ENCODE results near the gene FAH. TPM values are rescaled to one million over a fixed set of nuclear protein-coding genes. Genes with fewer than 3 reads are reported as not detected.

Gene FAH
- total RNA-seq, 1 experiment from 2014 or later: 21.5 TPM

DNA sequence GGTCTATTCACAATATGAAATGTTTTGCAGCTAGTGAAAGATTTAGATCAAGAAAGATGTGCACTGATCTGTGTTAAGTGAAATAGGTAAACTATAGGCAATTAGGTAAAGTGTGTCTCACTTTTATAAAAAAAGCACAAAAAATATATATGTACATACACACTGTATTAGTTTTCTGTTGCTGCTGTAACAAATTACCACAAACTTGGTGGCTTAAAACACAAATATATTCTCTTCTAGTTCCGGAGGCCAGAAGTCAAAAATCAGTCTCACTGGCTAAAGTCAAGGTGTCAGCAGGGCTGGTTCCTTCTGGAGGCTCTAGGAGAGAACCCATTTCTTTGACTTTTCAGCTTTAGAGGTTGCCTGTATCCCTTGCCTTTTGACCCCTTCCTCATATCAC is 11.1 kb downstream of the FAH start:
- H3K27me3 ChIP-seq (ENCODE audit: insufficient read depth, low read length): no peaks in the 10 kb centered on the region
- H3K27ac ChIP-seq (ENCODE audit: insufficient read length, low read depth, low read length): no peak overlapping the region
- no peak overlapping the region for H2BK120ac ChIP-seq (ENCODE audit: low read depth, low read length, poor library complexity, severe bottlenecking)
- no peak overlapping the region for H3K56ac ChIP-seq (ENCODE audit: insufficient read length, low read depth, low read length)
- H3K23ac ChIP-seq (ENCODE audit: insufficient read length, low read depth, low read length): no peak overlapping the region
- no peak overlapping the region for H2BK15ac ChIP-seq (ENCODE audit: low read depth, low read length)
- no peak for TF ChIP-seq CTCF (conservative IDR thresholded peaks at IDR 0.05)
- no peak overlapping the region for H4K5ac ChIP-seq (ENCODE audit: insufficient read length, low read depth, low read length)
- no peak overlapping the region for H4K91ac ChIP-seq (ENCODE audit: insufficient read length, low read depth, low read length)
- no CpG with 5 or more reads among the region's 1 CpG for WGBS (ENCODE audit: extremely low coverage, insufficient read length, low lambda C conversion rate)
- no peak for DNase-seq
- H4K20me1 ChIP-seq (ENCODE audit: control insufficient read depth, insufficient read depth, insufficient read length): no peaks in the 10 kb centered on the region
- Mint-ChIP-seq H3K27me3 (ENCODE audit: low read depth) (no peaks in the 10 kb centered on the region), H3K4me1 (0 out of 4 replicates have a peak, but pooled peaks cover 0 to 2% of the 10 kb centered on the region in 2 experiments), H3K27ac (no peak overlapping the region), H3K4me3 (no peak overlapping the region), H3K36me3 (ENCODE audit: insufficient read depth in 1 of 3, low read depth in 3 of 3) (peaks cover 11 to 44% (median 24%) of the 10 kb centered on the region in 3 experiments), H3K9me3 (no peaks in the 10 kb centered on the region)
- no peak overlapping the region for H3K14ac ChIP-seq (ENCODE audit: insufficient read depth, low read length)
- no peak overlapping the region for H2AK5ac ChIP-seq (ENCODE audit: insufficient read length, low read length)
- no peaks in the 10 kb centered on the region for H3K4me1 ChIP-seq (ENCODE audit: insufficient read depth, low read length)
- no peaks in the 10 kb centered on the region; the same call in 1 of the 2 replicates for H3K79me2 ChIP-seq (ENCODE audit: insufficient read depth, low read length)
- H3K9ac ChIP-seq (ENCODE audit: extremely low read depth, insufficient read length, low read length): no peak overlapping the region
- H2BK5ac ChIP-seq (ENCODE audit: insufficient read length, low read length): no peak overlapping the region
- no peak overlapping the region for H2BK20ac ChIP-seq (ENCODE audit: low read depth, low read length, poor library complexity, severe bottlenecking)
- no peak overlapping the region for H2BK12ac ChIP-seq (ENCODE audit: insufficient read length, low read depth, low read length)
- no peaks in the 10 kb centered on the region for H3K23me2 ChIP-seq (ENCODE audit: insufficient read length, low read depth, low read length, poor library complexity, severe bottlenecking)
- no peaks in the 10 kb centered on the region for H3K79me1 ChIP-seq (ENCODE audit: insufficient read depth, low read depth, low read length, poor library complexity, severe bottlenecking)
- no peak overlapping the region for H3K4me2 ChIP-seq (ENCODE audit: insufficient read depth, insufficient read length, low read length)
- H3T11ph ChIP-seq (ENCODE audit: low read length): no peak overlapping the region
- H4K8ac ChIP-seq (replicated peaks; ENCODE audit: insufficient read length, low read depth, low read length): no peak overlapping the region
- no peak overlapping the region for H2AFZ ChIP-seq (ENCODE audit: low read length)
- H3K9me3 ChIP-seq (ENCODE audit: control insufficient read depth, low read depth, low read length): no peaks in the 10 kb centered on the region
- H3K18ac ChIP-seq (ENCODE audit: insufficient read length, low read depth, low read length): no peak overlapping the region
- H3K4ac ChIP-seq (ENCODE audit: low read depth, low read length): no peak overlapping the region

Measured in H9 (cell line).